Liver (tissue), 9 donors: ENCODE results near the gene BCR. TPM values are rescaled to one million over a fixed set of nuclear protein-coding genes. Genes with fewer than 3 reads are reported as not detected.

Source experiments
- DNase-seq: peaks from one replicate; pipeline ENCODE4 v3.0.0-alpha.2; 2017; ENCODE audit warnings: low spot score
- H3K27ac ChIP-seq, 2 donors: one replicate each; pipeline ENCODE4 v1.7.0; 2013; ENCODE audit warnings: inconsistent platforms in 2 of 2, low read length in 2 of 2, control low read depth in 1 of 2, low read depth in 1 of 2, mild to moderate bottlenecking in 1 of 2
- H3K27me3 ChIP-seq, 4 donors: one replicate each; pipeline versions ENCODE4 v1.6.1 to v1.7.0; 2013; ENCODE audit warnings: low read length in 3 of 4, inconsistent platforms in 1 of 4, mild to moderate bottlenecking in 1 of 4, moderate library complexity in 1 of 4; ENCODE audit not compliant: control insufficient read depth in 4 of 4, insufficient read depth in 4 of 4
- H3K36me3 ChIP-seq, 4 donors: one replicate each; pipeline versions ENCODE4 v1.6.1 to v1.7.0; 2013; ENCODE audit warnings: low read length in 3 of 4, mild to moderate bottlenecking in 3 of 4, low read depth in 1 of 4, moderate library complexity in 1 of 4; ENCODE audit not compliant: control insufficient read depth in 4 of 4, insufficient read depth in 3 of 4
- H3K4me1 ChIP-seq, 4 donors: one replicate each; pipeline versions ENCODE4 v1.6.1 to v1.7.0; 2013; ENCODE audit warnings: low read length in 3 of 4, mild to moderate bottlenecking in 3 of 4, moderate library complexity in 1 of 4; ENCODE audit not compliant: control insufficient read depth in 4 of 4, insufficient read depth in 4 of 4
- H3K4me3 ChIP-seq, 3 donors: one replicate each; pipeline versions ENCODE4 v1.6.1 to v1.7.0; 2013; ENCODE audit warnings: low read length in 3 of 3, control low read depth in 1 of 3, low read depth in 1 of 3, mild to moderate bottlenecking in 1 of 3
- H3K9ac ChIP-seq, 2 donors: one replicate each; pipeline ENCODE4 v1.7.0; 2013; ENCODE audit warnings: low read length in 2 of 2, mild to moderate bottlenecking in 2 of 2, moderate library complexity in 2 of 2, control low read depth in 1 of 2, low read depth in 1 of 2
- H3K9me3 ChIP-seq, 4 donors: one replicate each; pipeline versions ENCODE4 v1.6.1 to v1.7.0; 2013; ENCODE audit warnings: low read length in 3 of 4; ENCODE audit not compliant: control insufficient read depth in 4 of 4
- ATF3 ChIP-seq: IDR thresholded peaks from 2 replicates; pipeline ENCODE4 v1.6.1; 2016; ENCODE audit warnings: antibody characterized with exemption
- EGR1 ChIP-seq, 2 donors: IDR thresholded peaks; 2 replicates each; pipeline ENCODE4 v1.6.1; 2016 to 2018; ENCODE audit warnings: antibody characterized with exemption in 2 of 2, low read depth in 2 of 2
- FOXA1 ChIP-seq: IDR thresholded peaks from 2 replicates; pipeline ENCODE4 v1.6.1; 2016; ENCODE audit warnings: antibody characterized with exemption
- FOXA2 ChIP-seq: IDR thresholded peaks from 2 replicates; pipeline ENCODE4 v1.6.1; 2016; ENCODE audit warnings: antibody characterized with exemption
- GABPA ChIP-seq, 2 donors: IDR thresholded peaks in 1 of 2; conservative IDR thresholded peaks in 1 of 2; 2 replicates each; pipeline ENCODE4 v1.6.1; 2016; ENCODE audit warnings: antibody characterized with exemption in 2 of 2, mild to moderate bottlenecking in 1 of 2, moderate library complexity in 1 of 2
- HNF4A ChIP-seq, 2 donors: conservative IDR thresholded peaks; 2 replicates each; pipeline ENCODE4 v1.6.1; 2016; ENCODE audit warnings: antibody characterized with exemption in 2 of 2, mild to moderate bottlenecking in 2 of 2
- HNF4G ChIP-seq: IDR thresholded peaks from 2 replicates; pipeline ENCODE4 v1.6.1; 2016; ENCODE audit warnings: antibody characterized with exemption
- JUND ChIP-seq, 2 donors: IDR thresholded peaks; 2 replicates each; pipeline ENCODE4 v1.6.1; 2016; ENCODE audit warnings: antibody characterized with exemption in 2 of 2
- RAD21 ChIP-seq, 2 donors: IDR thresholded peaks; 2 replicates each; pipeline ENCODE4 v1.6.1; 2016; ENCODE audit warnings: antibody characterized with exemption in 2 of 2, mild to moderate bottlenecking in 2 of 2
- TAF1 ChIP-seq: conservative IDR thresholded peaks from 2 replicates; pipeline ENCODE4 v1.6.1; 2016; ENCODE audit warnings: antibody characterized with exemption, mild to moderate bottlenecking
- WGBS: extraction: QIAGEN DNeasy Blood & Tissue Kit; methylation state at CpG from one replicate; pipeline ENCODE4 v1.1.7; 2013; 5-methylcytosine and 5-hydroxymethylcytosine counted together
- polyA plus RNA-seq, 2 donors: library from polyadenylated mRNA; stranded (reverse) in 1 of 2; unstranded in 1 of 2; fragments of 200-250 nt in 1 of 2; fragments of >200 nt in 1 of 2; fragmentation: Nextera tagmentation in 1 of 2; extraction: Ambion mirVana in 1 of 2; gene quantifications; one replicate each; pipeline versions ENCODE4 v1.2.1 to v1.2.3, GENCODE V29; 2013 to 2015
- total RNA-seq, 2 donors: library from RNA; depleted of rRNA; stranded (reverse); fragments of >200 nt; gene quantifications; one replicate each; pipeline ENCODE4 v1.2.3, GENCODE V29; 2014
- TF ChIP-seq, protein P1 (sequence below): IDR thresholded peaks from 2 replicates; pipeline ENCODE4 v1.6.1; 2016; ENCODE audit warnings: antibody characterized with exemption
- TF ChIP-seq, protein P2 (sequence below): IDR thresholded peaks from 2 replicates; pipeline ENCODE4 v1.6.1; 2016; ENCODE audit warnings: antibody characterized with exemption
- TF ChIP-seq, protein P3 (sequence below): IDR thresholded peaks from 2 replicates; pipeline ENCODE4 v1.6.1; 2016; ENCODE audit warnings: antibody characterized with exemption, mild to moderate bottlenecking
- TF ChIP-seq, protein P4 (sequence below): fragments of 150-350 bp; IDR thresholded peaks from 2 replicates; pipeline ENCODE4 v1.5.1; 2017; ENCODE audit warnings: improper control_type of control experiment, low read depth, low read length; ENCODE audit not compliant: missing input control
- donor health status: healthy.
- donor health status: healthy.
- donor health status: healthy.
- donor health status: healthy.
- donor health status: healthy.

Gene BCR
- total and polyA plus RNA-seq, 4 donors = 7.4 to 35.6 (median 18.3) TPM

- WGBS = 92% methylated on average over 4 of the region's 4 CpGs
- no peak for DNase-seq
Observed at GRCh38 chr22:23169043-23169406, 11.3 kb upstream of the BCR start.

More at GRCh38 chr22:23169043-23169406, 11.3 kb upstream of the BCR start:
- Histone ChIP-seq H3K9me3 (no peaks in the 10 kb centered on the region), H3K36me3 (no peaks in the 10 kb centered on the region), H3K4me3 (no peak overlapping the region), H3K27ac (no peak overlapping the region), H3K4me1 (peaks cover 2 to 17% (median 14%) of the 10 kb centered on the region in 4 donors), H3K27me3 (no peaks in the 10 kb centered on the region), H3K9ac (no peak overlapping the region)
- TF ChIP-seq HNF4G (no peak), FOXA2 (no peak), HNF4A (conservative IDR thresholded peaks at IDR 0.05) (no peak), TAF1 (no peak), RAD21 (IDR thresholded peaks at IDR 0.05) (no peak), JUND (IDR thresholded peaks at IDR 0.05) (no peak), FOXA1 (no peak), GABPA (IDR thresholded peaks at IDR 0.05 in 1 of 2, conservative IDR thresholded peaks at IDR 0.05 in 1 of 2) (no peak), EGR1 (IDR thresholded peaks at IDR 0.05; ENCODE audit: low read depth in 2 of 2) (no peak), ATF3 (no peak)
- TF ChIP-seq, protein P1, sequence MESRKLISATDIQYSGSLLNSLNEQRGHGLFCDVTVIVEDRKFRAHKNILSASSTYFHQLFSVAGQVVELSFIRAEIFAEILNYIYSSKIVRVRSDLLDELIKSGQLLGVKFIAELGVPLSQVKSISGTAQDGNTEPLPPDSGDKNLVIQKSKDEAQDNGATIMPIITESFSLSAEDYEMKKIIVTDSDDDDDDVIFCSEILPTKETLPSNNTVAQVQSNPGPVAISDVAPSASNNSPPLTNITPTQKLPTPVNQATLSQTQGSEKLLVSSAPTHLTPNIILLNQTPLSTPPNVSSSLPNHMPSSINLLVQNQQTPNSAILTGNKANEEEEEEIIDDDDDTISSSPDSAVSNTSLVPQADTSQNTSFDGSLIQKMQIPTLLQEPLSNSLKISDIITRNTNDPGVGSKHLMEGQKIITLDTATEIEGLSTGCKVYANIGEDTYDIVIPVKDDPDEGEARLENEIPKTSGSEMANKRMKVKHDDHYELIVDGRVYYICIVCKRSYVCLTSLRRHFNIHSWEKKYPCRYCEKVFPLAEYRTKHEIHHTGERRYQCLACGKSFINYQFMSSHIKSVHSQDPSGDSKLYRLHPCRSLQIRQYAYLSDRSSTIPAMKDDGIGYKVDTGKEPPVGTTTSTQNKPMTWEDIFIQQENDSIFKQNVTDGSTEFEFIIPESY = no peak
- TF ChIP-seq, protein P2, sequence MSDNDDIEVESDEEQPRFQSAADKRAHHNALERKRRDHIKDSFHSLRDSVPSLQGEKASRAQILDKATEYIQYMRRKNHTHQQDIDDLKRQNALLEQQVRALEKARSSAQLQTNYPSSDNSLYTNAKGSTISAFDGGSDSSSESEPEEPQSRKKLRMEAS = no peak
- TF ChIP-seq, protein P3, sequence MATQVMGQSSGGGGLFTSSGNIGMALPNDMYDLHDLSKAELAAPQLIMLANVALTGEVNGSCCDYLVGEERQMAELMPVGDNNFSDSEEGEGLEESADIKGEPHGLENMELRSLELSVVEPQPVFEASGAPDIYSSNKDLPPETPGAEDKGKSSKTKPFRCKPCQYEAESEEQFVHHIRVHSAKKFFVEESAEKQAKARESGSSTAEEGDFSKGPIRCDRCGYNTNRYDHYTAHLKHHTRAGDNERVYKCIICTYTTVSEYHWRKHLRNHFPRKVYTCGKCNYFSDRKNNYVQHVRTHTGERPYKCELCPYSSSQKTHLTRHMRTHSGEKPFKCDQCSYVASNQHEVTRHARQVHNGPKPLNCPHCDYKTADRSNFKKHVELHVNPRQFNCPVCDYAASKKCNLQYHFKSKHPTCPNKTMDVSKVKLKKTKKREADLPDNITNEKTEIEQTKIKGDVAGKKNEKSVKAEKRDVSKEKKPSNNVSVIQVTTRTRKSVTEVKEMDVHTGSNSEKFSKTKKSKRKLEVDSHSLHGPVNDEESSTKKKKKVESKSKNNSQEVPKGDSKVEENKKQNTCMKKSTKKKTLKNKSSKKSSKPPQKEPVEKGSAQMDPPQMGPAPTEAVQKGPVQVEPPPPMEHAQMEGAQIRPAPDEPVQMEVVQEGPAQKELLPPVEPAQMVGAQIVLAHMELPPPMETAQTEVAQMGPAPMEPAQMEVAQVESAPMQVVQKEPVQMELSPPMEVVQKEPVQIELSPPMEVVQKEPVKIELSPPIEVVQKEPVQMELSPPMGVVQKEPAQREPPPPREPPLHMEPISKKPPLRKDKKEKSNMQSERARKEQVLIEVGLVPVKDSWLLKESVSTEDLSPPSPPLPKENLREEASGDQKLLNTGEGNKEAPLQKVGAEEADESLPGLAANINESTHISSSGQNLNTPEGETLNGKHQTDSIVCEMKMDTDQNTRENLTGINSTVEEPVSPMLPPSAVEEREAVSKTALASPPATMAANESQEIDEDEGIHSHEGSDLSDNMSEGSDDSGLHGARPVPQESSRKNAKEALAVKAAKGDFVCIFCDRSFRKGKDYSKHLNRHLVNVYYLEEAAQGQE = no peak
- TF ChIP-seq, protein P4, sequence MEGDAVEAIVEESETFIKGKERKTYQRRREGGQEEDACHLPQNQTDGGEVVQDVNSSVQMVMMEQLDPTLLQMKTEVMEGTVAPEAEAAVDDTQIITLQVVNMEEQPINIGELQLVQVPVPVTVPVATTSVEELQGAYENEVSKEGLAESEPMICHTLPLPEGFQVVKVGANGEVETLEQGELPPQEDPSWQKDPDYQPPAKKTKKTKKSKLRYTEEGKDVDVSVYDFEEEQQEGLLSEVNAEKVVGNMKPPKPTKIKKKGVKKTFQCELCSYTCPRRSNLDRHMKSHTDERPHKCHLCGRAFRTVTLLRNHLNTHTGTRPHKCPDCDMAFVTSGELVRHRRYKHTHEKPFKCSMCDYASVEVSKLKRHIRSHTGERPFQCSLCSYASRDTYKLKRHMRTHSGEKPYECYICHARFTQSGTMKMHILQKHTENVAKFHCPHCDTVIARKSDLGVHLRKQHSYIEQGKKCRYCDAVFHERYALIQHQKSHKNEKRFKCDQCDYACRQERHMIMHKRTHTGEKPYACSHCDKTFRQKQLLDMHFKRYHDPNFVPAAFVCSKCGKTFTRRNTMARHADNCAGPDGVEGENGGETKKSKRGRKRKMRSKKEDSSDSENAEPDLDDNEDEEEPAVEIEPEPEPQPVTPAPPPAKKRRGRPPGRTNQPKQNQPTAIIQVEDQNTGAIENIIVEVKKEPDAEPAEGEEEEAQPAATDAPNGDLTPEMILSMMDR = no peak
